Thyroid gland (tissue), 4 donors: Measurements from ENCODE around the gene CHST13. TPM values are rescaled to one million over a fixed set of nuclear protein-coding genes. Genes with fewer than 3 reads are reported as not detected.

Source experiments
- DNase-seq, 2 donors: peaks; one replicate each; pipeline ENCODE4 v3.0.0-alpha.2; 2019
- H3K27ac ChIP-seq, 3 donors: fragments of 200-600 bp; sonication (generic); 1 replicate in 2 of 3; 2 replicates in 1 of 3; pipeline ENCODE4 v1.5.1; 2016 to 2019; ENCODE audit warnings: mild to moderate bottlenecking in 1 of 3, moderate library complexity in 1 of 3
- H3K27me3 ChIP-seq: fragments of 200-600 bp; sonication (generic); one replicate; pipeline ENCODE4 v1.5.1; 2019
- H3K36me3 ChIP-seq, 2 donors: fragments of 200-600 bp; sonication (generic); one replicate each; pipeline ENCODE4 v1.5.1; 2016 to 2019
- H3K4me1 ChIP-seq, 2 donors: fragments of 200-600 bp; sonication (generic); one replicate each; pipeline ENCODE4 v1.5.1; 2017 to 2019
- H3K4me3 ChIP-seq, 3 donors: fragments of 200-600 bp; sonication (generic); replicated peaks in 1 of 3; 1 replicate in 2 of 3; 2 replicates in 1 of 3; pipeline ENCODE4 v1.5.1; 2016; ENCODE audit warnings: mild to moderate bottlenecking in 1 of 3
- H3K9me3 ChIP-seq: fragments of 200-600 bp; sonication (generic); one replicate; pipeline ENCODE4 v1.5.1; 2017
- POLR2A ChIP-seq, 2 donors: fragments of 450-650 bp; IDR thresholded peaks; one replicate each; pipeline ENCODE4 v1.6.1; 2017; ENCODE audit warnings: antibody characterized with exemption in 2 of 2, mild to moderate bottlenecking in 2 of 2, moderate library complexity in 1 of 2
- WGBS, 2 donors: methylation state at CpG; one replicate each; pipeline ENCODE4 v1.1.5; 2017; 5-methylcytosine and 5-hydroxymethylcytosine counted together
- intact Hi-C: fragments of 100-400 bp; cut with DNase I; formaldehyde crosslinking; loops from one replicate; pipeline ENCODE4 v1.15.1; 2023
- total RNA-seq, 4 donors: library from RNA; depleted of rRNA; stranded (reverse); fragments of >200 nt; gene quantifications; one replicate each; pipeline ENCODE4 v1.2.3, GENCODE V29; 2016
- TF ChIP-seq, protein P1 (sequence below), 6 experiments: fragments of 200-600 bp in 3 of 6; fragments of 450-650 bp in 3 of 6; sonication (generic) in 3 of 6; IDR thresholded peaks; one replicate each; pipeline ENCODE4 v1.5.1; 2016 to 2019; ENCODE audit warnings: antibody characterized with exemption in 6 of 6, mild to moderate bottlenecking in 2 of 6, inconsistent platforms in 1 of 6, moderate library complexity in 1 of 6

CHST13 gene
- total RNA-seq, 4 donors from 2014 or later, result 0.13 to 0.56 TPM; not detected in 2

- TF ChIP-seq POLR2A (IDR thresholded peaks at IDR 0.05), result no peak
- TF ChIP-seq, protein P1, sequence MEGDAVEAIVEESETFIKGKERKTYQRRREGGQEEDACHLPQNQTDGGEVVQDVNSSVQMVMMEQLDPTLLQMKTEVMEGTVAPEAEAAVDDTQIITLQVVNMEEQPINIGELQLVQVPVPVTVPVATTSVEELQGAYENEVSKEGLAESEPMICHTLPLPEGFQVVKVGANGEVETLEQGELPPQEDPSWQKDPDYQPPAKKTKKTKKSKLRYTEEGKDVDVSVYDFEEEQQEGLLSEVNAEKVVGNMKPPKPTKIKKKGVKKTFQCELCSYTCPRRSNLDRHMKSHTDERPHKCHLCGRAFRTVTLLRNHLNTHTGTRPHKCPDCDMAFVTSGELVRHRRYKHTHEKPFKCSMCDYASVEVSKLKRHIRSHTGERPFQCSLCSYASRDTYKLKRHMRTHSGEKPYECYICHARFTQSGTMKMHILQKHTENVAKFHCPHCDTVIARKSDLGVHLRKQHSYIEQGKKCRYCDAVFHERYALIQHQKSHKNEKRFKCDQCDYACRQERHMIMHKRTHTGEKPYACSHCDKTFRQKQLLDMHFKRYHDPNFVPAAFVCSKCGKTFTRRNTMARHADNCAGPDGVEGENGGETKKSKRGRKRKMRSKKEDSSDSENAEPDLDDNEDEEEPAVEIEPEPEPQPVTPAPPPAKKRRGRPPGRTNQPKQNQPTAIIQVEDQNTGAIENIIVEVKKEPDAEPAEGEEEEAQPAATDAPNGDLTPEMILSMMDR (IDR thresholded peaks at IDR 0.05), result no peak
- DNase-seq, result no peak
- no peaks in the 10 kb centered on the region for H3K9me3 ChIP-seq
- no peaks in the 10 kb centered on the region for H3K27me3 ChIP-seq
- H3K4me3 ChIP-seq, result no peak overlapping the region
- H3K4me1 ChIP-seq, result no peaks in the 10 kb centered on the region
- H3K36me3 ChIP-seq, result no peaks in the 10 kb centered on the region
- intact Hi-C loops, result no loop called here
- 79 to 80% methylated on average over 3 of the region's 3 CpGs for WGBS, 2 donors
- H3K27ac ChIP-seq, result no peak overlapping the region
Observed at GRCh38 chr3:126484148-126484547, 39.8 kb upstream of the CHST13 start.

DNA sequence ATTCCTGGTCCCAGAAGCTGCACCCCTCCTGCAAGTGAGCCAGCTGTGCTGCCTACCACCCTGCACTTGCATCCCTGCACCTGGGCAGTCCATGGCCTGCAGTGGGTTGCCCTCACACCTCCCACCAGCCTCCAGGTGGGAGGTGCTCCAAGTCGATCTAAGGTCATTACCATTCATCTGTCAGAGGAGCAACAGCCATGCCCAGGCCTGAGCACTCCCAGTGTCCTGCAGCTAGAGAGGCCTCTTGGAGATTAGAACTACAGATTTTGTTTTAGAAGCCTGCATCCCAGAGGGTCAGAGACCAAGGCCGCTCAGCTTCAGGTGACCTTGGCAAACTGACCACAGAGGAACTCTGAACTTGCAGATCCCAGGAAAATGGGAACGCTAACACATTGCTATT is 39.3 kb upstream of the CHST13 start:
- no peak for TF ChIP-seq POLR2A (IDR thresholded peaks at IDR 0.05)
- TF ChIP-seq, protein P1 (IDR thresholded peaks at IDR 0.05), result no peak
- no peaks in the 10 kb centered on the region for H3K9me3 ChIP-seq
- H3K27me3 ChIP-seq, result no peaks in the 10 kb centered on the region
- no peaks in the 10 kb centered on the region for H3K4me1 ChIP-seq
- no peak overlapping the region for H3K27ac ChIP-seq
- 74 to 91% methylated on average over 2 to 3 of the region's 3 CpGs for WGBS, 2 donors
- no peak for DNase-seq
- intact Hi-C loops, result no loop called here
- H3K36me3 ChIP-seq, result no peaks in the 10 kb centered on the region
- no peak overlapping the region for H3K4me3 ChIP-seq

GRCh38 chr3:126485176-126485897 is 38.6 kb upstream of the CHST13 start:
- 88 to 92% methylated on average over 8 of the region's 8 CpGs for WGBS, 2 donors
- Histone ChIP-seq H3K27me3 (no peaks in the 10 kb centered on the region), H3K4me3 (no peak overlapping the region), H3K36me3 (no peaks in the 10 kb centered on the region), H3K4me1 (no peaks in the 10 kb centered on the region), H3K27ac (no peak overlapping the region), H3K9me3 (no peaks in the 10 kb centered on the region)
- intact Hi-C loops, result no loop called here
- no peak for TF ChIP-seq POLR2A (IDR thresholded peaks at IDR 0.05)
- TF ChIP-seq, protein P1 (IDR thresholded peaks at IDR 0.05), result no peak
- DNase-seq, result no peak

- Histone ChIP-seq H3K27ac (no peak overlapping the region), H3K36me3 (no peaks in the 10 kb centered on the region), H3K4me1 (no peaks in the 10 kb centered on the region), H3K27me3 (no peaks in the 10 kb centered on the region), H3K9me3 (no peaks in the 10 kb centered on the region), H3K4me3 (no peak overlapping the region)
- DNase-seq, result no peak
- intact Hi-C loops, result no loop called here
- TF ChIP-seq POLR2A (IDR thresholded peaks at IDR 0.05), result no peak
- TF ChIP-seq, protein P1 (IDR thresholded peaks at IDR 0.05), result no peak
- WGBS, 2 donors, result 91 to 95% methylated on average over 8 to 9 of the region's 9 CpGs
Observed at GRCh38 chr3:126485956-126486355, 38.0 kb upstream of the CHST13 start.

- Histone ChIP-seq H3K4me1 (no peaks in the 10 kb centered on the region), H3K9me3 (no peaks in the 10 kb centered on the region), H3K36me3 (no peaks in the 10 kb centered on the region), H3K27ac (no peak overlapping the region), H3K27me3 (no peaks in the 10 kb centered on the region), H3K4me3 (no peak overlapping the region)
- TF ChIP-seq POLR2A (IDR thresholded peaks at IDR 0.05), result no peak
- TF ChIP-seq, protein P1 (IDR thresholded peaks at IDR 0.05), result no peak
- WGBS, 2 donors, result 72 to 73% methylated on average over 14 of the region's 14 CpGs
- no peak for DNase-seq
- intact Hi-C loops, result no loop called here
Observed at GRCh38 chr3:126486360-126486847, 37.6 kb upstream of the CHST13 start.
